Spleen (tissue), 7 donors: ENCODE measurements around the gene SHROOM4.

Experiments
- CTCF ChIP-seq, 11 experiments: fragments of 200-600 bp in 7 of 11; fragments of 450-650 bp in 4 of 11; sonication (generic) in 4 of 11; IDR thresholded peaks in 8 of 11; conservative IDR thresholded peaks in 3 of 11; 1 replicate in 7 of 11; 2 replicates in 4 of 11; pipeline versions ENCODE4 v1.4.0 to v1.8.0; 2016 to 2021; ENCODE audit warnings: antibody characterized with exemption in 11 of 11, inconsistent platforms in 4 of 11, mild to moderate bottlenecking in 1 of 11
- POLR2AphosphoS5 ChIP-seq, 3 donors: sonication (generic); formaldehyde crosslinking; IDR thresholded peaks; one replicate each; pipeline ENCODE4 v1.5.1; 2017; ENCODE audit warnings: antibody characterized with exemption in 3 of 3
- donor health status: DM: no; HTN: no; CAD: no; lungs with moderate emphysema.
- donor health status: DM: no; HTN: no; CAD: no.
- donor health status: DM: no; HTN: no; CAD: no.

- TF ChIP-seq CTCF (IDR thresholded peaks at IDR 0.05 in 8 of 11, conservative IDR thresholded peaks at IDR 0.05 in 3 of 11) = no peak
- TF ChIP-seq POLR2AphosphoS5 (IDR thresholded peaks at IDR 0.05) = no peak
Observed at GRCh38 chrX:50778272-50778671, 35.7 kb downstream of the SHROOM4 start.
